GM23248 (cell line): ENCODE data around the gene DIDO1. TPM values are rescaled to one million over a fixed set of nuclear protein-coding genes. Genes with fewer than 3 reads are reported as not detected.

ENCODE experiments used
- DNase-seq: peaks from one replicate; pipeline ENCODE4 v3.0.0-alpha.2; 2015
- H2AFZ ChIP-seq: fragments of 200-600 bp; sonication (generic); 2 replicates; pipeline ENCODE4 v1.6.1; 2016; ENCODE audit warnings: antibody characterized with exemption
- H3F3A ChIP-seq: fragments of 200-600 bp; sonication (generic); 2 replicates; pipeline ENCODE4 v1.6.1; 2016; ENCODE audit warnings: mild to moderate bottlenecking, antibody characterized with exemption, mixed run types; ENCODE audit not compliant: insufficient read depth
- H3K27ac ChIP-seq: fragments of 200-600 bp; sonication (generic); 2 replicates; pipeline ENCODE4 v1.5.1; 2016; ENCODE audit warnings: mild to moderate bottlenecking
- H3K27me3 ChIP-seq: fragments of 200-600 bp; sonication (generic); replicated peaks from 2 replicates; pipeline ENCODE4 v1.6.1; 2016; ENCODE audit warnings: mild to moderate bottlenecking; ENCODE audit not compliant: insufficient read depth
- H3K36me3 ChIP-seq: fragments of 200-600 bp; sonication (generic); 2 replicates; pipeline ENCODE4 v1.6.1; 2016; ENCODE audit warnings: low read depth, mild to moderate bottlenecking
- H3K4me1 ChIP-seq: fragments of 200-600 bp; sonication (generic); 2 replicates; pipeline ENCODE4 v1.6.1; 2016; ENCODE audit warnings: mild to moderate bottlenecking; ENCODE audit not compliant: insufficient read depth
- H3K4me2 ChIP-seq: fragments of 200-600 bp; sonication (generic); one replicate; pipeline ENCODE4 v1.6.1; 2016; ENCODE audit warnings: mild to moderate bottlenecking; ENCODE audit not compliant: unreplicated experiment
- H3K4me3 ChIP-seq: fragments of 200-600 bp; sonication (generic); 2 replicates; pipeline ENCODE4 v1.5.1; 2016; ENCODE audit warnings: mild to moderate bottlenecking
- H3K79me2 ChIP-seq: fragments of 200-600 bp; sonication (generic); 2 replicates; pipeline ENCODE4 v1.6.1; 2016; ENCODE audit warnings: mild to moderate bottlenecking; ENCODE audit not compliant: insufficient read depth
- H3K9ac ChIP-seq: fragments of 200-600 bp; sonication (generic); 2 replicates; pipeline ENCODE4 v1.6.1; 2016; ENCODE audit warnings: mild to moderate bottlenecking
- H3K9me2 ChIP-seq: fragments of 200-600 bp; sonication (generic); 2 replicates; pipeline ENCODE4 v1.6.1; 2016; ENCODE audit warnings: mixed run types, mild to moderate bottlenecking, moderate library complexity; ENCODE audit not compliant: insufficient read depth
- H3K9me3 ChIP-seq: fragments of 200-600 bp; sonication (generic); one replicate; pipeline ENCODE4 v1.6.1; 2017; ENCODE audit warnings: low read depth
- H4K20me1 ChIP-seq: fragments of 200-600 bp; sonication (generic); 2 replicates; pipeline ENCODE4 v1.6.0; 2016; ENCODE audit not compliant: insufficient read depth
- EZH2 ChIP-seq: fragments of 200-600 bp; sonication (generic); IDR thresholded peaks from 2 replicates; pipeline ENCODE4 v1.6.1; 2018; ENCODE audit warnings: antibody characterized with exemption, mild to moderate bottlenecking; ENCODE audit not compliant: insufficient read depth, poor library complexity, severe bottlenecking
- EZH2phosphoT487 ChIP-seq: fragments of 200-600 bp; sonication (generic); IDR thresholded peaks from 2 replicates; pipeline ENCODE4 v1.6.1; 2018; ENCODE audit warnings: antibody characterized with exemption, moderate library complexity, mild to moderate bottlenecking, low read depth; ENCODE audit not compliant: insufficient read depth
- WGBS, 2 experiments: methylation state at CpG; one replicate each; pipeline ENCODE4 v1.1.6; 2015 to 2017; ENCODE audit warnings: low lambda C conversion rate in 2 of 2, low coverage in 1 of 2; ENCODE audit errors: missing lambda C conversion rate in 2 of 2; 5-methylcytosine and 5-hydroxymethylcytosine counted together
- in situ Hi-C: fragments of 300-500 bp; cut with MboI; formaldehyde crosslinking; loops from 2 replicates; pipeline ENCODE4 v1.15.0; 2020
- polyA plus RNA-seq: library from polyadenylated mRNA; unstranded; fragments of >200 nt; fragmentation: Nextera tagmentation; extraction: Ambion mirVana; gene quantifications from 2 replicates; pipeline ENCODE4 v1.2.1, GENCODE V29; 2016
- total RNA-seq: library from RNA; depleted of rRNA; stranded (reverse); fragments of >200 nt; shearing (Covaris generic); gene quantifications from 2 replicates; pipeline ENCODE4 v1.2.3, GENCODE V29; 2014

Gene DIDO1
- total and polyA plus RNA-seq, 2 experiments from 2014 or later: 16.2 to 37.1 TPM

- in situ Hi-C loops: no loop called here
These were observed 64.5 kb downstream of the DIDO1 start, which contains the start of gene TCFL5 for GRCh38 chr20:62861726-62862336. TSS of gene TCFL5 (minus strand) at chr20:62861822. CDS start at chr20:62861670, 152 bp downstream.

GRCh38 chr20:62860924-62861691, 65.2 kb downstream of the DIDO1 start:
- H3K4me2 ChIP-seq: peak overlapping the region; percentile 61
- DNase-seq: peak; percentile 64
- no peaks in the 10 kb centered on the region for H3F3A ChIP-seq
- in situ Hi-C loops: no loop called here
- H3K4me3 ChIP-seq: peak overlapping the region; percentile 70
- 1% methylated on average over 88 to 94 of the region's 129 CpGs for WGBS, 2 experiments
- H3K4me1 ChIP-seq: no peaks in the 10 kb centered on the region
- TF ChIP-seq EZH2phosphoT487: no peak
- no peak for TF ChIP-seq EZH2
- H3K27me3 ChIP-seq: no peaks in the 10 kb centered on the region
- no peaks in the 10 kb centered on the region for H3K9me2 ChIP-seq
- no peaks in the 10 kb centered on the region for H3K9me3 ChIP-seq
- peak overlapping the region; percentile 35 for H3K27ac ChIP-seq
- peaks cover 45% of the 10 kb centered on the region for H3K79me2 ChIP-seq
- peak overlapping the region; percentile 67 for H3K9ac ChIP-seq
- H4K20me1 ChIP-seq: no peaks in the 10 kb centered on the region
- H2AFZ ChIP-seq: peak overlapping the region; percentile 69; the same call in 1 of the 2 replicates
- peaks cover 10% of the 10 kb centered on the region; the same call in 1 of the 2 replicates for H3K36me3 ChIP-seq

More at GRCh38 chr20:62861726-62862336, 64.5 kb downstream of the DIDO1 start, which contains the start of gene TCFL5:
- Histone ChIP-seq H3K9ac (peak within 1 kb of the TSS; percentile 67), H3K27ac (peak within 1 kb of the TSS; percentile 35), H3K79me2 (peaks cover 37% of the 10 kb centered on the region), H2AFZ (peak within 1 kb of the TSS; percentile 73), H3K4me3 (peak within 1 kb of the TSS; percentile 70), H3K4me2 (peak within 1 kb of the TSS; percentile 61), H4K20me1 (no peaks in the 10 kb centered on the region), H3K27me3 (no peaks in the 10 kb centered on the region), H3K36me3 (peaks cover 8% of the 10 kb centered on the region; the same call in 1 of the 2 replicates), H3K4me1 (no peaks in the 10 kb centered on the region), H3K9me3 (no peaks in the 10 kb centered on the region), H3F3A (no peaks in the 10 kb centered on the region), H3K9me2 (no peaks in the 10 kb centered on the region)
- 9 to 22% methylated on average over 26 to 70 of the region's 70 CpGs for WGBS, 2 experiments
- peak; percentile 92 for DNase-seq
- TF ChIP-seq EZH2 (no peak), EZH2phosphoT487 (no peak)

GRCh38 chr20:62860391-62860923, 65.8 kb downstream of the DIDO1 start:
- Histone ChIP-seq H3K27ac (peak overlapping the region; percentile 35), H3K9ac (peak overlapping the region; percentile 67), H3K4me1 (no peaks in the 10 kb centered on the region), H3K36me3 (peaks cover 10% of the 10 kb centered on the region; the same call in 1 of the 2 replicates), H4K20me1 (no peaks in the 10 kb centered on the region), H3K4me3 (peak overlapping the region; percentile 70), H3K9me2 (no peaks in the 10 kb centered on the region), H3K4me2 (peak overlapping the region; percentile 61), H3K9me3 (no peaks in the 10 kb centered on the region), H3K79me2 (peaks cover 51% of the 10 kb centered on the region), H3F3A (no peaks in the 10 kb centered on the region), H2AFZ (peak overlapping the region; percentile 69), H3K27me3 (no peaks in the 10 kb centered on the region)
- in situ Hi-C loops: no loop called here
- TF ChIP-seq EZH2phosphoT487 (no peak), EZH2 (no peak)
- DNase-seq: peak; percentile 68
- WGBS, 2 experiments: 0 to 2% methylated on average over 15 to 21 of the region's 24 CpGs

GRCh38 chr20:62859721-62860120, 66.6 kb downstream of the DIDO1 start:
- Histone ChIP-seq H3K36me3 (peaks cover 13% of the 10 kb centered on the region; the same call in 1 of the 2 replicates), H3K27me3 (no peaks in the 10 kb centered on the region), H2AFZ (no peak overlapping the region), H3F3A (no peaks in the 10 kb centered on the region), H3K4me2 (peak overlapping the region; percentile 61), H3K9me2 (no peaks in the 10 kb centered on the region), H4K20me1 (no peaks in the 10 kb centered on the region), H3K27ac (peak overlapping the region; percentile 35), H3K9ac (peak overlapping the region; percentile 67), H3K79me2 (peaks cover 56% of the 10 kb centered on the region), H3K9me3 (no peaks in the 10 kb centered on the region), H3K4me1 (no peaks in the 10 kb centered on the region), H3K4me3 (peak overlapping the region; percentile 70)
- no peak for TF ChIP-seq EZH2phosphoT487
- no peak for TF ChIP-seq EZH2
- in situ Hi-C loops: no loop called here
- WGBS, 2 experiments: 85 to 89% methylated on average over 12 of the region's 12 CpGs
- no peak for DNase-seq
